Vagina (tissue), 2 donors: ENCODE results near the gene BRD3OS. TPM values are rescaled to one million over a fixed set of nuclear protein-coding genes. Genes with fewer than 3 reads are reported as not detected.

Source experiments
- DNase-seq, 2 donors: peaks; one replicate each; pipeline ENCODE4 v3.0.0-alpha.2; 2017; ENCODE audit errors: extremely low spot score in 2 of 2
- H3K27ac ChIP-seq: fragments of 200-600 bp; sonication (generic); one replicate; pipeline ENCODE4 v1.5.1; 2019
- H3K27me3 ChIP-seq: fragments of 200-600 bp; sonication (generic); one replicate; pipeline ENCODE4 v1.5.1; 2019
- H3K36me3 ChIP-seq, 2 donors: fragments of 200-600 bp; sonication (generic); one replicate each; pipeline ENCODE4 v1.5.1; 2017 to 2019
- H3K4me1 ChIP-seq: fragments of 200-600 bp; sonication (generic); one replicate; pipeline ENCODE4 v1.5.1; 2019
- H3K4me3 ChIP-seq, 2 donors: fragments of 200-600 bp; sonication (generic); 1 replicate in 1 of 2; 2 replicates in 1 of 2; pipeline ENCODE4 v1.5.1; 2016 to 2019
- H3K9me3 ChIP-seq: fragments of 200-600 bp; sonication (generic); one replicate; pipeline ENCODE4 v1.5.1; 2019
- POLR2A ChIP-seq, 2 donors: fragments of 450-650 bp; IDR thresholded peaks; one replicate each; pipeline ENCODE4 v1.6.1; 2017; ENCODE audit warnings: antibody characterized with exemption in 2 of 2, mild to moderate bottlenecking in 2 of 2, moderate library complexity in 2 of 2
- POLR2AphosphoS5 ChIP-seq, 2 donors: sonication (generic); formaldehyde crosslinking; IDR thresholded peaks; one replicate each; pipeline ENCODE4 v1.9.0; 2017; ENCODE audit warnings: antibody characterized with exemption in 2 of 2, mild to moderate bottlenecking in 2 of 2, low read depth in 1 of 2; ENCODE audit not compliant: insufficient read depth in 1 of 2
- intact Hi-C: fragments of 100-400 bp; cut with DNase I; formaldehyde crosslinking; loops from one replicate; pipeline ENCODE4 v1.15.1; 2023
- total RNA-seq: library from RNA; depleted of rRNA; stranded (reverse); fragments of >200 nt; gene quantifications from one replicate; pipeline ENCODE4 v1.2.3, GENCODE V29; 2016
- TF ChIP-seq, protein P1 (sequence below), 3 experiments: fragments of 450-650 bp in 2 of 3; fragments of 200-600 bp in 1 of 3; sonication (generic) in 1 of 3; IDR thresholded peaks; one replicate each; pipeline ENCODE4 v1.5.1; 2017 to 2019; ENCODE audit warnings: antibody characterized with exemption in 3 of 3, mild to moderate bottlenecking in 2 of 3, moderate library complexity in 2 of 3

The BRD3OS gene
- total RNA-seq, 1 donor from 2014 or later = 13.0 TPM

DNA sequence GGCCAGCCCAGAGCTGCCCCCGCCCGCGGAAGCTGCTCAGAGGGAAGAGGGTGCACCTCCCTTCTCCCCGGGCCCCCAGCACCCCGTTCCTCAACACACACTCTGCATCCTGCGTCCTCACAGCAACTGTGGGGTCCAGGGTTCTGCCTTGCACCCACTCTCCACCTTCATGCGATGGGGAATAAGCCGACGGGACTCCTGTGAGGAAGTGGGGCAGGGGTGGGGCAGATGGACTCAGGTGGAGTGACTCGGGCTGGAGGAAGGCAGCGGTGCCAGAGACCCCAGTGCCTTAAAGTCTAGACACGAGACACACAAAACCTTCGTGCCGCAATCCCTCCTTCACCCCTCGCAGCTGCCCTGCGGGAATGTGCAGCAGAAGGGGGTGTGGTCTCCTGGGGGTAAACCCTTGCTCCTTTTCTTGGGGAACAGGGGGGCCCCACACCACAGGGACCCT lies 33.9 kb downstream of the BRD3OS start:
- no peak for TF ChIP-seq POLR2A (IDR thresholded peaks at IDR 0.05)
- no peak for TF ChIP-seq POLR2AphosphoS5 (IDR thresholded peaks at IDR 0.05; ENCODE audit: insufficient read depth in 1 of 2, low read depth in 1 of 2)
- TF ChIP-seq, protein P1, sequence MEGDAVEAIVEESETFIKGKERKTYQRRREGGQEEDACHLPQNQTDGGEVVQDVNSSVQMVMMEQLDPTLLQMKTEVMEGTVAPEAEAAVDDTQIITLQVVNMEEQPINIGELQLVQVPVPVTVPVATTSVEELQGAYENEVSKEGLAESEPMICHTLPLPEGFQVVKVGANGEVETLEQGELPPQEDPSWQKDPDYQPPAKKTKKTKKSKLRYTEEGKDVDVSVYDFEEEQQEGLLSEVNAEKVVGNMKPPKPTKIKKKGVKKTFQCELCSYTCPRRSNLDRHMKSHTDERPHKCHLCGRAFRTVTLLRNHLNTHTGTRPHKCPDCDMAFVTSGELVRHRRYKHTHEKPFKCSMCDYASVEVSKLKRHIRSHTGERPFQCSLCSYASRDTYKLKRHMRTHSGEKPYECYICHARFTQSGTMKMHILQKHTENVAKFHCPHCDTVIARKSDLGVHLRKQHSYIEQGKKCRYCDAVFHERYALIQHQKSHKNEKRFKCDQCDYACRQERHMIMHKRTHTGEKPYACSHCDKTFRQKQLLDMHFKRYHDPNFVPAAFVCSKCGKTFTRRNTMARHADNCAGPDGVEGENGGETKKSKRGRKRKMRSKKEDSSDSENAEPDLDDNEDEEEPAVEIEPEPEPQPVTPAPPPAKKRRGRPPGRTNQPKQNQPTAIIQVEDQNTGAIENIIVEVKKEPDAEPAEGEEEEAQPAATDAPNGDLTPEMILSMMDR (IDR thresholded peaks at IDR 0.05) = no peak
- Histone ChIP-seq H3K9me3 (no peaks in the 10 kb centered on the region), H3K27me3 (no peaks in the 10 kb centered on the region), H3K4me1 (peaks cover 98% of the 10 kb centered on the region), H3K36me3 (no peaks in the 10 kb centered on the region), H3K4me3 (no peak overlapping the region), H3K27ac (no peak overlapping the region)
- intact Hi-C loops = no loop called here
- DNase-seq = no peak

DNA sequence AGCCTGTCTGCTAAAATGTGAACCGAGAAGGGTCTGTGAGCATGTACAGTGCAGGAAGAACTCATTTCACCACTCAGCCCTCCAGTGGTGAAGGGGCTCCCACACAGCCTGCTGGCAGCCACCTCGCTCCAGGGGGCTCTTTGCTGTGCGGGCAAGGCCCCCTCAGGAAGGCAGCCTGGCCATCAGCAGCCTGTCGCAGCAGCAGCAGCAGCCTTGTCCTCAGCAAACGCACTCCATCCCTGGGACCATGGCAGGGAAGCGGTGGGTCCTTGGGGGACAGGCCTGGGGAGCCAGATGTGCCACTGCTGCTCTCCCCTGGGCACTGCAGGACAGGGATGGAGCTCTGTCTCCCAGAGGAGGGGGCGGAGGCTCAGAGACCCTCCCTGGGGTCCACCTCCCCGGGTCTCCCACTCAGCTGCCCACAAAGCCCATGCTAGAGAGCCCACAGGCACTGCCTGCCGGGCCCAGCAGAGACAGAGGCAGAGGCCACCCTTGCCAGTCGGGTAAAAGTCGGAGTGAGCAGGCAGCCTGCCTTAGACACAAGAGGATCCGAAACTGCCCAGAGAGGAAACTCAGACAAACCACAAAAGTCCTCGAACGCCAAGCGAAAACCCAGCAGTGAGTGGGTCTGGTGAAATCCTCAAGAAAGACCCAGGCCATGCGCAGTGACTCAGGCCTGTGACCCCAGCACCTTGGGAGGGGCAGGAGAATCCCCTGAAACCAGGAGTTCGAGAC lies 34.5 kb downstream of the BRD3OS start:
- Histone ChIP-seq H3K9me3 (no peaks in the 10 kb centered on the region), H3K4me1 (peaks cover 95% of the 10 kb centered on the region), H3K27ac (no peak overlapping the region), H3K4me3 (no peak overlapping the region), H3K27me3 (no peaks in the 10 kb centered on the region), H3K36me3 (no peaks in the 10 kb centered on the region)
- no peak for DNase-seq
- intact Hi-C loops = no loop called here
- TF ChIP-seq, protein P1 (IDR thresholded peaks at IDR 0.05) = no peak

DNA sequence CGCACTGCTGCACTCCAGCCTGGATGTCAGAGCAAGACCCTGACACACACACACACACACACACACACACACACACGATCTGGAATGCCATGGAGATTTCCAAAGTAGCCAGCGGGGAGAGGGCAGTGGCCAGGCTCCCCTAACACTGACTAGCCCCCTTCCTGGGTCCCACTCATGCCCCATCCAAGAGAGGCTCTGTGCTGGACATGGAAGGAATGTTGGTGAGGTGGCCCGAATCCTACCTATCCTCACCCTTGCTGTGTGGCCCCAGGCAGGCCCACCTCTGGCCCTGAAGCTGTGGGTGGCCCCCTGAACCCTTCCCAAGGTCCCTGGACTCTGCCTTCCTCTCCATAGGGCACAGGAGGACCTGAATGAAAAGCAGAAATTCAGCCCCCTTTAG lies 35.3 kb downstream of the BRD3OS start:
- intact Hi-C loops = no loop called here
- H3K36me3 ChIP-seq = no peaks in the 10 kb centered on the region
- no peaks in the 10 kb centered on the region for H3K27me3 ChIP-seq
- H3K27ac ChIP-seq = no peak overlapping the region
- TF ChIP-seq POLR2AphosphoS5 (IDR thresholded peaks at IDR 0.05; ENCODE audit: insufficient read depth in 1 of 2, low read depth in 1 of 2) = no peak
- TF ChIP-seq, protein P1 (IDR thresholded peaks at IDR 0.05) = no peak
- no peak for TF ChIP-seq POLR2A (IDR thresholded peaks at IDR 0.05)
- peaks cover 95% of the 10 kb centered on the region for H3K4me1 ChIP-seq
- no peaks in the 10 kb centered on the region for H3K9me3 ChIP-seq
- no peak overlapping the region for H3K4me3 ChIP-seq
- no peak for DNase-seq

DNA sequence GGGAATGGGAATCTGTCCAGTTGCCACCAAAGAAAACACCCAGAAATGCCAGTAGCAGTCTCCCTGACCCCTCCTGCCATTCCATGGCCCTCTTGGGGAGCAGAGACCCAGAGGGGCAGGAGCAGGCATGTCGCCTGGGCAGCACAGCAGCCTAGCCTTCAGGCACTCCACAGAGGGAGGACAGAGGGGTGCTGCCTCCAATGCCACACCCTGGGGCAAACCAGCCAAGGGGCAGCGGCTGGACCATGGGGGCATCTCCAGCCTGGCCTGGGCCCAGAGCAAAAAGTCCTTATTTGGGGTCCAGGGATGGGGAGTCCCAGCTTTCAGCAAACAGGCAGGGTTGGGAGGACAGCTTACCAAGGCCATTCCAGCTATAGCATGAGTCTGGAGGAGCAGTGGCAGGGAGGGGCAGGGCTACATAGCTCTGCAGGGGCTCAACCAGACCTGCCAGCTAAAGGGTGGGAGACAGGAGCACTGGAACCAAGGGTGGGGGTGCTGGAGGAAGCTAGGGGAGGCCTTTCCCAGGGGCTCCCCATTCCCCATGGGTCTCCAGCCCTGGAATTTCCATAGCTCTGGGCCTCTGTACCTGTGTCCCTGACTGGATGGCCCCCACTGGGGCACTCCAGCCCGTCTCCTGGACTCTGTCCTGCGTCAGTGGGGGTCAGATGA lies 35.9 kb downstream of the BRD3OS start:
- no peaks in the 10 kb centered on the region for H3K27me3 ChIP-seq
- TF ChIP-seq POLR2A (IDR thresholded peaks at IDR 0.05) (no peak), POLR2AphosphoS5 (IDR thresholded peaks at IDR 0.05; ENCODE audit: insufficient read depth in 1 of 2, low read depth in 1 of 2) (no peak)
- TF ChIP-seq, protein P1 (IDR thresholded peaks at IDR 0.05) = no peak
- H3K4me1 ChIP-seq = peaks cover 95% of the 10 kb centered on the region
- intact Hi-C loops = no loop called here
- H3K9me3 ChIP-seq = no peaks in the 10 kb centered on the region
- no peak overlapping the region for H3K27ac ChIP-seq
- H3K4me3 ChIP-seq = no peak overlapping the region
- no peak for DNase-seq
- H3K36me3 ChIP-seq = no peaks in the 10 kb centered on the region
